HG03135 (cell line): ENCODE results near the gene PCDHGA8.
"Not testable (repeated sequence)": the region's sequence is repeated elsewhere in the genome, so short reads cannot be mapped to it uniquely, and the experiment has no call there.

Source experiments
- ATAC-seq: cut with Tn5 transposase; IDR thresholded peaks from one replicate; pipeline ENCODE4 v1.9.1; 2021; ENCODE audit warnings: mild to moderate bottlenecking, moderate library complexity; ENCODE audit not compliant: unreplicated experiment

The PCDHGA8 gene

DNA sequence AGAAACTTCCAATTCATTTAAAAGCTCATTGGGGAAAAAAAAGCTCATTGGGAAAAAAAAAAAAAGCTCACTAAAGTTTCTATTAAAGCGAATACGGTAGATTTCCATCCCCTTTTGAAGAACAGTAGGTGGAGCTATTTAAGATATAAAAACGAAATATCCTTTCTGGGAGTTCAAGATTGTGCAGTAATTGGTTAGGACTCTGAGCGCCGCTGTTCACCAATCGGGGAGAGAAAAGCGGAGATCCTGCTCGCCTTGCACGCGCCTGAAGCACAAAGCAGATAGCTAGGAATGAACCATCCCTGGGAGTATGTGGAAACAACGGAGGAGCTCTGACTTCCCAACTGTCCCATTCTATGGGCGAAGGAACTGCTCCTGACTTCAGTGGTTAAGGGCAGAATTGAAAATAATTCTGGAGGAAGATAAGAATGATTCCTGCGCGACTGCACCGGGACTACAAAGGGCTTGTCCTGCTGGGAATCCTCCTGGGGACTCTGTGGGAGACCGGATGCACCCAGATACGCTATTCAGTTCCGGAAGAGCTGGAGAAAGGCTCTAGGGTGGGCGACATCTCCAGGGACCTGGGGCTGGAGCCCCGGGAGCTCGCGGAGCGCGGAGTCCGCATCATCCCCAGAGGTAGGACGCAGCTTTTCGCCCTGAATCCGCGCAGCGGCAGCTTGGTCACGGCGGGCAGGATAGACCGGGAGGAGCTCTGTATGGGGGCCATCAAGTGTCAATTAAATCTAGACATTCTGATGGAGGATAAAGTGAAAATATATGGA is 38.1 kb downstream of the PCDHGA8 start, which contains the start of gene PCDHGA12:
TSS of gene PCDHGA12 (plus strand) at position 176 of the 782 bp plus-strand sequence. CDS start at position 429, 253 bp downstream.
- ATAC-seq: peak; percentile 73

- peak; percentile 53 for ATAC-seq
Measured at GRCh38 chr5:141431286-141431685, 38.9 kb downstream of the PCDHGA8 start.

DNA sequence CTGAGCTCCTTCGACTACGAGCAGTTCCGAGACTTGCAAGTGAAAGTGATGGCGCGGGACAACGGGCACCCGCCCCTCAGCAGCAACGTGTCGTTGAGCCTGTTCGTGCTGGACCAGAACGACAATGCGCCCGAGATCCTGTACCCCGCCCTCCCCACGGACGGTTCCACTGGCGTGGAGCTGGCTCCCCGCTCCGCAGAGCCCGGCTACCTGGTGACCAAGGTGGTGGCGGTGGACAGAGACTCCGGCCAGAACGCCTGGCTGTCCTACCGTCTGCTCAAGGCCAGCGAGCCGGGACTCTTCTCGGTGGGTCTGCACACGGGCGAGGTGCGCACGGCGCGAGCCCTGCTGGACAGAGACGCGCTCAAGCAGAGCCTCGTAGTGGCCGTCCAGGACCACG is 39.9 kb downstream of the PCDHGA8 start:
- not testable (repeated sequence) for ATAC-seq

GRCh38 chr5:141432726-141433125 is 40.3 kb downstream of the PCDHGA8 start:
- ATAC-seq: not testable (repeated sequence)

DNA sequence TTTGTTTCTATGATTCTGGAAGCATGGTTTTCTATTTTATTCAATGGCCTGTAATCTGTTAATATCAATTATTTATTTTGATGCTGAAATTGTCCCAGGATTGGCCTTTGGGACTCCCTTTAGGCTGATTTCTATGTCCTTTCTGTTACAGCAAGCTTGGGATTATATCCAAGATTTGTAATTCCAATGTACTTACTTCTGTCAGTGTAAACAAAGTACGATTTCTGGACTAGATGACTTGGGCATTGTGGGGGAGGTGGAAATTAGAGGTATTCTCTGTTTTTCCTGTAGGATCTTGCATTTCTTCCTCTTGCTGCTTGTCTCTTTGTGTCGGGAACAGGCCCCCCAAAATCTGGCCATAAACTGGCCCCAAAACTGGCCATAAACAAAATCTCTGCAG is 41.6 kb downstream of the PCDHGA8 start:
- no peak for ATAC-seq

DNA sequence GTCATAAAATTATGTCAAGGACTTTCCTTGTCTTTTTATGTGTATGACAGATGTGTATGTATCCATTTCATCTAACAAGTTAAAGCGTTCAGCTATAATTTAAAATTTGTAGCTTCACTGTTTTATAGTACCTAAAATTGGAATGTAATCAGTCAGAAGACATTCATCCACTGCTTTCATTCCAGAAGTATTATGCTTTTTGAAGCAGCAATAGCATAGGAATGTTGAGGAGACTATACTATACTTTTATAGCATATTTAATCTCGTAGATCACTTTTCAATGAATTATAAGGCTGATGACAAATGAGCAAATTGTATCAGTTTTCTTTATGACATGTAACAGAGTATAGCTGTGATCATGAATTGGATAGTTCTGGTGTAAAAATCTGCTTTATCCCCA is 44.8 kb downstream of the PCDHGA8 start:
- no peak for ATAC-seq

DNA sequence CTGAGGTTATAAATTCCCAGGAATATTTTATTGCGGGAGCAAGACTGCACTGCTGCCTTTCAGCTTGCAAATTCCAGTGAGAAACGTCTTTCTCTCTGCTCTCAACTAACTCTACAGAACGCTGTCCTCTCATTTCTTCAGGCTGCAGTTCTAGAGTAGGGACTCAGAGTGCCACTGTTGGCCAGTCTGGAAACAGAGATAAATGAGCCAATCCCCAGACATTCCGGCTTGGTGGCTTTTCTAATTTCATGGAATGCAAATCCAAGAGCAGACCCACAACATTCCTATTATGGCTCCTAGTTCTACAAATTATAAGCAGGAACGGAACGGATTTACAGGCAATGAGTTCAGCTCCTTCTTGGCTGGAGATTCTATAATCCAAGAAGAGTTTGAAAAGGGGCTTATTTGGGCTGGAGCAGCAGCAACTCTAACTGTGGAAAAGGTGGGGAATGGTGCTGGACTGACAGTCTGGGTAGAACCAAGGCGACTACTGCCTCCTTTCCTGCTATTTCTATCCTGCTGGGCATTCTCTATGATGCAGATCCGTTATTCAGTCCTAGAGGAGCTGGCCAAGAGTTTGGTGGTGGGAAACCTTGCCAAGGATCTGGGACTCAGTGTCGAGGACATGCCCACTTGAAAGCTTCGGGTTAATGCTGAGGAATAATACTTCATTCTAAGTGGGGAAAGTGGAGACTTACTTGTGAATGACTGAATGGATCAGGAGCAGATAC is 47.1 kb downstream of the PCDHGA8 start:
- ATAC-seq: no peak

GRCh38 chr5:141440341-141440740 is 47.9 kb downstream of the PCDHGA8 start:
- ATAC-seq: no peak

DNA sequence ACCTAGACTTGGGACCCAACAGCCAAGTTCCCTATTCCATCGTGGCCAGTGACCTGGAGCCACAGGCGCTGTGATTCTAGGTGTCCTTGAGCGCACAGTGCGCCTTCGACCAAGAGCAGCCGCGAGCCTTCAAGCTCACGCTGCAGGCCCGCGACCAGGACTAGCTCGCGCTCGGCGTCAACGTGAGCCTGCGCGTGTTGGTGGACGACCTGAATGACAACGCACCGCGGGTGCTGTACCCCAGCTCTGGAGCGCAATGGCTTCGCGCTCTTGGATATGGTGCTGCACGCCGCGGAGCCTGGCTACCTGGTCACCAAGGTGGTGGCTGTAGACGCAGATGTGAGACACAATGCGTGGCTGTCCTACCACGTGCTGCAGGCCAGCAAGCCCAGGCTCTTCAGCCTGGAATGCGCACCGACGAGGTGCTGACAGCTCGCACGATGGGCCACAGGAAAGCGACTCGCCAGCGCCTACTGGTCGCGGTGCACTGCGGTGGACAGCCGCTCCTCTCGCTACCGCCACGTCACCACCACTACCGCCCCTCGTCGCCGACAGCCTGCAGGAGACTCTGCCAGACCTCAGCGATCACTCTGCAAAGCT is 49.2 kb downstream of the PCDHGA8 start:
- ATAC-seq: no peak
